Transverse colon (tissue), 4 donors: ENCODE data around the gene APBB2. TPM values are rescaled to one million over a fixed set of nuclear protein-coding genes. Genes with fewer than 3 reads are reported as not detected.

Experiments
- DNase-seq: peaks from one replicate; pipeline ENCODE4 v3.0.0-alpha.2; 2019
- H3K27ac ChIP-seq, 4 donors: fragments of 200-600 bp; sonication (generic); 2 replicates each; pipeline ENCODE4 v1.5.1; 2016 to 2018; ENCODE audit warnings: inconsistent platforms in 4 of 4
- H3K27me3 ChIP-seq: fragments of 200-600 bp; sonication (generic); 2 replicates; pipeline ENCODE4 v1.5.1; 2017; ENCODE audit warnings: inconsistent platforms
- H3K36me3 ChIP-seq, 4 donors: fragments of 200-600 bp; sonication (generic); 2 replicates each; pipeline ENCODE4 v1.5.1; 2017 to 2019; ENCODE audit warnings: inconsistent platforms in 4 of 4
- H3K4me1 ChIP-seq, 4 donors: fragments of 200-600 bp; sonication (generic); 2 replicates each; pipeline ENCODE4 v1.5.1; 2017 to 2020; ENCODE audit warnings: inconsistent platforms in 4 of 4
- H3K4me3 ChIP-seq, 4 donors: fragments of 200-600 bp; sonication (generic); 1 replicate in 1 of 4; 2 replicates in 3 of 4; pipeline versions ENCODE4 v1.5.1 to v1.6.1; 2017 to 2019; ENCODE audit warnings: inconsistent platforms in 4 of 4
- H3K9me3 ChIP-seq, 2 donors: fragments of 200-600 bp; sonication (generic); 2 replicates each; pipeline ENCODE4 v1.5.1; 2017 to 2019; ENCODE audit warnings: inconsistent platforms in 2 of 2
- EP300 ChIP-seq: sonication (generic); formaldehyde crosslinking; IDR thresholded peaks from one replicate; pipeline ENCODE4 v1.6.1; 2017; ENCODE audit warnings: antibody characterized with exemption, low read depth
- POLR2A ChIP-seq: fragments of 450-650 bp; IDR thresholded peaks from one replicate; pipeline ENCODE4 v1.6.1; 2016; ENCODE audit warnings: antibody characterized with exemption, mild to moderate bottlenecking, moderate library complexity
- POLR2AphosphoS5 ChIP-seq, 3 donors: sonication (generic); formaldehyde crosslinking; IDR thresholded peaks; one replicate each; pipeline ENCODE4 v1.6.1; 2016; ENCODE audit warnings: antibody characterized with exemption in 3 of 3
- WGBS, 2 donors: methylation state at CpG; one replicate each; pipeline ENCODE4 v1.1.5; 2018; ENCODE audit warnings: low coverage in 1 of 2; 5-methylcytosine and 5-hydroxymethylcytosine counted together
- in situ Hi-C, 4 donors: fragments of 200-750 bp; cut with MboI; loops; one replicate each; pipeline versions ENCODE4 v1.15.0 to v1.15.1; 2017; ENCODE audit warnings: low sequenced_read_pairs in 3 of 4, low pct_ligation_motif_present in 1 of 4, low pct_unique_long_range_greater_than_20kb in 1 of 4
- intact Hi-C: fragments of 100-400 bp; cut with DNase I; formaldehyde crosslinking; loops from one replicate; pipeline ENCODE4 v1.15.1; 2023; ENCODE audit warnings: low total_unique reads
- total RNA-seq, 4 donors: library from RNA; depleted of rRNA; stranded (reverse); fragments of >200 nt; gene quantifications; one replicate each; pipeline ENCODE4 v1.1.0, GENCODE V29; 2016
- TF ChIP-seq, protein P1 (sequence below), 5 experiments: fragments of 200-600 bp in 3 of 5; fragments of 450-650 bp in 2 of 5; sonication (generic) in 3 of 5; IDR thresholded peaks; 1 replicate in 2 of 5; 2 replicates in 3 of 5; pipeline ENCODE4 v1.5.1; 2016 to 2017; ENCODE audit warnings: antibody characterized with exemption in 5 of 5, inconsistent platforms in 3 of 5, mild to moderate bottlenecking in 2 of 5, moderate library complexity in 1 of 5

APBB2 gene
- total RNA-seq, 4 donors from 2014 or later, result 37.1 to 138 (median 90.1) TPM

DNA sequence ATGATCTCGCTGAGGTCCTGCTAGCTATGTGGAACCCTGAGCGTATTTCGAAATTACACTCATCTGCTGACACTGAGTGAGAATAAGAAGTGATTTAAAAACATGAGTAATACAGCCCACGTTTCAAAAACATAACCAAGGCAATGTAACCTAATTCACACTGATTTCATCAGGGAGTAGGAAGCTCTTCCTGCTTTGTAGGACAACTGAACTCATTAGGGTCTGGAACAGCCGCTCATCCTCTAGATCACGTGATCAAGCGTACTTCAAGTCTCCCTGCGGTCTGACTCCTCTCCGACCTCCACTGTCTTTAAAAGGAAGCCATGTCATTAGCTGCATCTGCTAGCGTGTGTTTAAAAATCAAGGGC is 326.6 kb downstream of the APBB2 start:
- 66 to 68% methylated on average over 3 to 10 of the region's 10 CpGs for WGBS, 2 donors
- Histone ChIP-seq H3K9me3 (no peaks in the 10 kb centered on the region), H3K27me3 (no peaks in the 10 kb centered on the region), H3K27ac (no peak overlapping the region), H3K4me1 (no peaks in the 10 kb centered on the region), H3K4me3 (no peak overlapping the region), H3K36me3 (peaks cover 0 to 4% (median 0%) of the 10 kb centered on the region in 4 donors)
- TF ChIP-seq POLR2A (no peak), EP300 (no peak), POLR2AphosphoS5 (IDR thresholded peaks at IDR 0.05) (no peak)
- TF ChIP-seq, protein P1, sequence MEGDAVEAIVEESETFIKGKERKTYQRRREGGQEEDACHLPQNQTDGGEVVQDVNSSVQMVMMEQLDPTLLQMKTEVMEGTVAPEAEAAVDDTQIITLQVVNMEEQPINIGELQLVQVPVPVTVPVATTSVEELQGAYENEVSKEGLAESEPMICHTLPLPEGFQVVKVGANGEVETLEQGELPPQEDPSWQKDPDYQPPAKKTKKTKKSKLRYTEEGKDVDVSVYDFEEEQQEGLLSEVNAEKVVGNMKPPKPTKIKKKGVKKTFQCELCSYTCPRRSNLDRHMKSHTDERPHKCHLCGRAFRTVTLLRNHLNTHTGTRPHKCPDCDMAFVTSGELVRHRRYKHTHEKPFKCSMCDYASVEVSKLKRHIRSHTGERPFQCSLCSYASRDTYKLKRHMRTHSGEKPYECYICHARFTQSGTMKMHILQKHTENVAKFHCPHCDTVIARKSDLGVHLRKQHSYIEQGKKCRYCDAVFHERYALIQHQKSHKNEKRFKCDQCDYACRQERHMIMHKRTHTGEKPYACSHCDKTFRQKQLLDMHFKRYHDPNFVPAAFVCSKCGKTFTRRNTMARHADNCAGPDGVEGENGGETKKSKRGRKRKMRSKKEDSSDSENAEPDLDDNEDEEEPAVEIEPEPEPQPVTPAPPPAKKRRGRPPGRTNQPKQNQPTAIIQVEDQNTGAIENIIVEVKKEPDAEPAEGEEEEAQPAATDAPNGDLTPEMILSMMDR (IDR thresholded peaks at IDR 0.05), result no peak
- in situ Hi-C loops (loop anchor here in 1 of 4 donors (25.0 kb wide), 1 partner anchor 150 kb away; the partner anchor contains the start of gene NSUN7), intact Hi-C loops (no loop called here)
- no peak for DNase-seq

DNA sequence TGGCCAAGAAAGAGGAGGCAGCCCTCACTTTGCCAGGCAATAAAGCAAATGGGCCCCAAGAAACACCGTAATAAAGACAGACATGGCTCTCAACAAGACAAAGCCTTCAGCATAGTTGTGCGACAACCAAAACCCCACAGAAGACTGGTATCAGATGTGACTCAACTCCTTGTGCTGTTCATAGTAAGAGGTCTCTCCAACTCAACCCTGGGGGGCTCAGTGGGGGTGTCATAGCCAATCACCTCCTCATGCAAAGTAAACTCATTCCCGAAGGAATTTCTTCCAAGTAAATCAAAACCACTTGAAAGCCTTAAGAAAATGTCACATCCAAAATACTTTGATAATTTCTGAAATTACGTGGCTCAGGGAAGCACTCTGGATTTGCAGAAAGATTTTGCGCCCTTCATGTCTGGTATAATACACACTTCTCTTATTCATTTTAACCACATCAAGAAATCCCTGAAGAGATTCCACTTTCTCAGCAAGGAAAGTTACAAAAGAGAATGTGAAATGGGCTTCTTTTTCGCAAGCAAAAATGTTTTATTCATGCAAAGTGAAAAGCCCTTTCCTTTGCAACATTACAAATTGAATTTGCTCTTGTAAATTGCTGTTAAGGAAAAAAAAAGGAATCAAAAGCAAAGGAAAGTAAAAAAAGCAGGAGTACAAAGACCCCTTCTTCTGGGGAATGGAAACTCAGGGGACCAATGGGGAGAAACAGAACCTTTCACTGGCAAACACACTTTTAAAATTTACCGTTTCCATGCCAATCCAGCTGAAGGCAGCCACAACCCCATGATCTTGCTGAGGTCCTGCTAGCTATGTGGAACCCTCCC is 327.2 kb downstream of the APBB2 start:
- WGBS, 2 donors, result 85 to 90% methylated on average over 6 to 7 of the region's 7 CpGs

DNA sequence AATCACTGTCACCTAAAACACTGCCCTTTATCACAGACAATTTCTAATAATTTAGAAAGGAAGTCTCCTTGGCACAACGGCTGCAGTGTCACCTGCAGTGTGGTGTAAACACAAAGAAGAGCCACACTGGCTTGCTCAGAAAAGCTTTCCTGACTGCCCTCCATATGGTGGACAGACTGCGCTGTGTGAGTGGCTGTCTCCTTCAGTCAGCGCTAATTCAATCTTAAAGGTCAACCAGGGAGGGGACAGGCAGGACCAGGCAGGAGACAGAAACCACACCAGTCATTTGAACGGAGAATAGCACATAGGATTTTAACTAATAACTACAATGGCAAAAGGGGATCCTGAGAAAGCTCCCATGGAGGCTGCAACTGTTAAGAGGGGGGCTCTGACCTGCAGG is 332.5 kb downstream of the APBB2 start:
- no peak for DNase-seq
- WGBS, 2 donors, result 89 to 94% methylated on average over 1 to 4 of the region's 4 CpGs
- TF ChIP-seq, protein P1 (IDR thresholded peaks at IDR 0.05), result no peak
- no peak for TF ChIP-seq EP300
- TF ChIP-seq POLR2AphosphoS5 (IDR thresholded peaks at IDR 0.05), result no peak
- no peak for TF ChIP-seq POLR2A
- no peak overlapping the region for H3K27ac ChIP-seq
- in situ Hi-C loops, result loop anchor here in 1 of 4 donors (25.0 kb wide), 1 partner anchor 145 kb away; the partner anchor contains the start of gene NSUN7
- peaks cover 0 to 4% (median 0%) of the 10 kb centered on the region in 4 donors for H3K36me3 ChIP-seq
- no peaks in the 10 kb centered on the region for H3K27me3 ChIP-seq
- intact Hi-C loops, result no loop called here
- no peak overlapping the region for H3K4me3 ChIP-seq
- no peaks in the 10 kb centered on the region for H3K4me1 ChIP-seq
- no peaks in the 10 kb centered on the region for H3K9me3 ChIP-seq

More for the DNA sequence above, 327.2 kb downstream of the APBB2 start:
- in situ Hi-C loops (loop anchor here in 1 of 4 donors (25.0 kb wide), 1 partner anchor 150 kb away; the partner anchor contains the start of gene NSUN7), intact Hi-C loops (no loop called here)
- Histone ChIP-seq H3K4me3 (no peak overlapping the region), H3K9me3 (no peaks in the 10 kb centered on the region), H3K27me3 (no peaks in the 10 kb centered on the region), H3K27ac (no peak overlapping the region), H3K4me1 (no peaks in the 10 kb centered on the region), H3K36me3 (peaks cover 0 to 4% (median 0%) of the 10 kb centered on the region in 4 donors)
- no peak for DNase-seq
- TF ChIP-seq POLR2A (no peak), POLR2AphosphoS5 (IDR thresholded peaks at IDR 0.05) (no peak), EP300 (no peak)
- TF ChIP-seq, protein P1 (IDR thresholded peaks at IDR 0.05), result no peak

DNA sequence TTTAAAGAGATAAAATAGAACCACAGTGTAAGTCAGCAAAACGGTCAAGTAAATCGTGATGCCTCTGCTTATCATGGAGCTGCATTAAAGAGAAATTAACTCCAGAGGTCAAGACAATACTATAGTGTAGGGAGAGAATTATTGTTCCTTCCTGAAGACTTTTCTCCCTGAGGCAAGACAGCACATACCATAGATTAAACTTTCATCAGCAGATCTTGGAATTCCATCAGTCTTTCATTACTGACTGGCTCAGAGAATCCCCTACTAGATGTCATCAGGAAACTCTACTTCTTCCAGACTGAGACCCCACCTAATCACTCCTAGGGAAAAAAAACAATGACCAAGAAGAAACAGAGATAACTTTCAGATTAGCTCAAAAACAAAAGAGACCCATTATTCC is 333.2 kb downstream of the APBB2 start:
- Histone ChIP-seq H3K9me3 (no peaks in the 10 kb centered on the region), H3K36me3 (peaks cover 0 to 4% (median 0%) of the 10 kb centered on the region in 4 donors), H3K27me3 (no peaks in the 10 kb centered on the region), H3K4me3 (no peak overlapping the region), H3K27ac (no peak overlapping the region), H3K4me1 (no peaks in the 10 kb centered on the region)
- in situ Hi-C loops (loop anchor here in 1 of 4 donors (25.0 kb wide), 1 partner anchor 144 kb away; the partner anchor contains the start of gene NSUN7), intact Hi-C loops (no loop called here)
- TF ChIP-seq POLR2A (no peak), POLR2AphosphoS5 (IDR thresholded peaks at IDR 0.05) (no peak), EP300 (no peak)
- TF ChIP-seq, protein P1 (IDR thresholded peaks at IDR 0.05), result no peak
- no peak for DNase-seq
- 90% methylated on average over 2 of the region's 2 CpGs; no CpG with 5 or more reads in 1 of the 2 donors for WGBS, 2 donors
